Ishikawa (cell line): ENCODE data around the gene MLXIP.

Experiments
- CEBPB ChIP-seq: IDR thresholded peaks from 2 replicates; pipeline ENCODE4 v1.6.1; 2012
- CREB1 ChIP-seq: IDR thresholded peaks from 2 replicates; pipeline ENCODE4 v1.6.1; 2012; ENCODE audit warnings: low read depth
- EGR1 ChIP-seq: IDR thresholded peaks from 2 replicates; pipeline ENCODE4 v1.6.1; 2012
- EP300 ChIP-seq: IDR thresholded peaks from 2 replicates; pipeline ENCODE4 v1.6.1; 2012; ENCODE audit warnings: borderline replicate concordance
- NFIC ChIP-seq: IDR thresholded peaks from 2 replicates; pipeline ENCODE4 v1.6.1; 2012
- RAD21 ChIP-seq: IDR thresholded peaks from 2 replicates; pipeline ENCODE4 v1.6.1; 2012; ENCODE audit warnings: low read depth
- TAF1 ChIP-seq: IDR thresholded peaks from 2 replicates; pipeline ENCODE4 v1.6.1; 2012; ENCODE audit warnings: low read depth, mild to moderate bottlenecking
- YY1 ChIP-seq: IDR thresholded peaks from 2 replicates; pipeline ENCODE4 v1.6.1; 2012; ENCODE audit warnings: low read depth
- TF ChIP-seq, protein P1 (sequence below): IDR thresholded peaks from 2 replicates; pipeline ENCODE4 v1.6.1; 2012; ENCODE audit warnings: low read depth, mild to moderate bottlenecking
- TF ChIP-seq, protein P2 (sequence below): IDR thresholded peaks from 2 replicates; pipeline ENCODE4 v1.6.1; 2012
- TF ChIP-seq, protein P3 (sequence below): IDR thresholded peaks from 2 replicates; pipeline ENCODE4 v1.6.1; 2012

DNA sequence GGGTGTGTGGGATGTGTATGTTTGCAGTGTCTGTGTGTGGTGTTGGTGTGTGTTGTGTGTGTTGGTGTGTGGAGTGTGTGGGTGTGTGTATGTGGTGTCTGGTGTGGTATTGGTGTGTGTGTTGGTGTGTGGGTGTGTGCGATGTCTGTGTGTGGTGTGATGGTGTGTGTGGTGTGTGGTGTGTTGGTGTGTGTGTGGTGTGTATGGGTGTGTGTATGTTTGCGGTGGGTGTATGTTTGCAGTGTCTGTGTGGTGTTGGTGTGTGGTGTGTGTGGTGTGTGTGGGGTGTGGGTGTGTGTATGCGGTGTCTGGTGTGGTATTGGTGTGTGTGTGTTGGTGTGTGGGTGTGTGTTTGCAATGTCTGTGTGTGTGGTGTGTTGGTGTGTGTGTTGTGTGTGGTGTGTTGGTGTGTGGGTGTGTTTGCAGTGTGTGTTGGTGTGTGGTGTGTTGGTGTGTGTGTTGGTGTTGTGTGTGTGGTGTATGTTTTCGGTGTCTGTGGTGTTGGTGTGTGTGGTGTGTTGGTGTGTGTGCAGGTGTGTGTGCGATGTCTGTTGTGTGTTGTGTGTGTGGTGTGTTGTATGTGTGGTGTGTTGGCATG lies 15.7 kb downstream of the MLXIP start:
- TF ChIP-seq, protein P1, sequence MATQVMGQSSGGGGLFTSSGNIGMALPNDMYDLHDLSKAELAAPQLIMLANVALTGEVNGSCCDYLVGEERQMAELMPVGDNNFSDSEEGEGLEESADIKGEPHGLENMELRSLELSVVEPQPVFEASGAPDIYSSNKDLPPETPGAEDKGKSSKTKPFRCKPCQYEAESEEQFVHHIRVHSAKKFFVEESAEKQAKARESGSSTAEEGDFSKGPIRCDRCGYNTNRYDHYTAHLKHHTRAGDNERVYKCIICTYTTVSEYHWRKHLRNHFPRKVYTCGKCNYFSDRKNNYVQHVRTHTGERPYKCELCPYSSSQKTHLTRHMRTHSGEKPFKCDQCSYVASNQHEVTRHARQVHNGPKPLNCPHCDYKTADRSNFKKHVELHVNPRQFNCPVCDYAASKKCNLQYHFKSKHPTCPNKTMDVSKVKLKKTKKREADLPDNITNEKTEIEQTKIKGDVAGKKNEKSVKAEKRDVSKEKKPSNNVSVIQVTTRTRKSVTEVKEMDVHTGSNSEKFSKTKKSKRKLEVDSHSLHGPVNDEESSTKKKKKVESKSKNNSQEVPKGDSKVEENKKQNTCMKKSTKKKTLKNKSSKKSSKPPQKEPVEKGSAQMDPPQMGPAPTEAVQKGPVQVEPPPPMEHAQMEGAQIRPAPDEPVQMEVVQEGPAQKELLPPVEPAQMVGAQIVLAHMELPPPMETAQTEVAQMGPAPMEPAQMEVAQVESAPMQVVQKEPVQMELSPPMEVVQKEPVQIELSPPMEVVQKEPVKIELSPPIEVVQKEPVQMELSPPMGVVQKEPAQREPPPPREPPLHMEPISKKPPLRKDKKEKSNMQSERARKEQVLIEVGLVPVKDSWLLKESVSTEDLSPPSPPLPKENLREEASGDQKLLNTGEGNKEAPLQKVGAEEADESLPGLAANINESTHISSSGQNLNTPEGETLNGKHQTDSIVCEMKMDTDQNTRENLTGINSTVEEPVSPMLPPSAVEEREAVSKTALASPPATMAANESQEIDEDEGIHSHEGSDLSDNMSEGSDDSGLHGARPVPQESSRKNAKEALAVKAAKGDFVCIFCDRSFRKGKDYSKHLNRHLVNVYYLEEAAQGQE, result no peak
- TF ChIP-seq CREB1, result no peak
- no peak for TF ChIP-seq EGR1
- no peak for TF ChIP-seq TAF1
- TF ChIP-seq, protein P2, sequence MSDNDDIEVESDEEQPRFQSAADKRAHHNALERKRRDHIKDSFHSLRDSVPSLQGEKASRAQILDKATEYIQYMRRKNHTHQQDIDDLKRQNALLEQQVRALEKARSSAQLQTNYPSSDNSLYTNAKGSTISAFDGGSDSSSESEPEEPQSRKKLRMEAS, result no peak
- TF ChIP-seq, protein P3, sequence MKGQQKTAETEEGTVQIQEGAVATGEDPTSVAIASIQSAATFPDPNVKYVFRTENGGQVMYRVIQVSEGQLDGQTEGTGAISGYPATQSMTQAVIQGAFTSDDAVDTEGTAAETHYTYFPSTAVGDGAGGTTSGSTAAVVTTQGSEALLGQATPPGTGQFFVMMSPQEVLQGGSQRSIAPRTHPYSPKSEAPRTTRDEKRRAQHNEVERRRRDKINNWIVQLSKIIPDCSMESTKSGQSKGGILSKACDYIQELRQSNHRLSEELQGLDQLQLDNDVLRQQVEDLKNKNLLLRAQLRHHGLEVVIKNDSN, result no peak
- TF ChIP-seq EP300, result no peak
- TF ChIP-seq YY1, result no peak
- TF ChIP-seq RAD21, result no peak
- no peak for TF ChIP-seq NFIC
- no peak for TF ChIP-seq CEBPB
